ENCODE data around the gene C2orf72. TPM values are rescaled to one million over a fixed set of nuclear protein-coding genes. Genes with fewer than 3 reads are reported as not detected.

Gene C2orf72
- total and polyA plus RNA-seq, 2 donors (not counting 1 experiment from before 2014, with no cell fraction given) = not detected

- H4K20me1 ChIP-seq (ENCODE audit: control insufficient read depth, insufficient read depth, low read length, poor library complexity, severe bottlenecking) = no peaks in the 10 kb centered on the region
- no peak overlapping the region for H3K27ac Mint-ChIP-seq
- ATAC-seq (ENCODE audit: low read depth) (no peak), DNase-seq (no peak)
- ChIA-PET POLR2A (no interaction called here), CTCF (interaction anchor here (1.5 kb wide), 1 partner anchor 225 kb away, joined by 3 read pairs; no protein-coding TSS in a partner anchor)
- no peaks in the 10 kb centered on the region for H3K79me2 ChIP-seq (ENCODE audit: control insufficient read depth, insufficient read depth, low read length)
- H3K4me2 ChIP-seq (replicated peaks; ENCODE audit: low read depth, low read length, poor library complexity, severe bottlenecking) = no peak overlapping the region
- no peak overlapping the region for H3K27ac ChIP-seq (ENCODE audit: low read length in 2 of 2)
- H3K36me3 ChIP-seq (replicated peaks in 1 of 2; ENCODE audit: control extremely low read depth in 1 of 2, control insufficient read depth in 1 of 2, extremely low read depth in 1 of 2, insufficient read depth in 2 of 2, low read length in 1 of 2) = no peaks in the 10 kb centered on the region
- H3K4me3 ChIP-seq (ENCODE audit: control extremely low read depth in 1 of 5, extremely low read depth in 1 of 5, insufficient read depth in 1 of 5, low read depth in 2 of 5, low read length in 4 of 5) = no peak overlapping the region
- peaks cover 4 to 12% of the 10 kb centered on the region in 2 donors for H3K4me1 ChIP-seq (ENCODE audit: control insufficient read depth in 2 of 2, insufficient read depth in 2 of 2, low read length in 2 of 2)
- no peak overlapping the region for H3K9ac ChIP-seq (ENCODE audit: low read length)
- H3K27me3 Mint-ChIP-seq = peaks cover 23% of the 10 kb centered on the region
- TF ChIP-seq, protein P1, sequence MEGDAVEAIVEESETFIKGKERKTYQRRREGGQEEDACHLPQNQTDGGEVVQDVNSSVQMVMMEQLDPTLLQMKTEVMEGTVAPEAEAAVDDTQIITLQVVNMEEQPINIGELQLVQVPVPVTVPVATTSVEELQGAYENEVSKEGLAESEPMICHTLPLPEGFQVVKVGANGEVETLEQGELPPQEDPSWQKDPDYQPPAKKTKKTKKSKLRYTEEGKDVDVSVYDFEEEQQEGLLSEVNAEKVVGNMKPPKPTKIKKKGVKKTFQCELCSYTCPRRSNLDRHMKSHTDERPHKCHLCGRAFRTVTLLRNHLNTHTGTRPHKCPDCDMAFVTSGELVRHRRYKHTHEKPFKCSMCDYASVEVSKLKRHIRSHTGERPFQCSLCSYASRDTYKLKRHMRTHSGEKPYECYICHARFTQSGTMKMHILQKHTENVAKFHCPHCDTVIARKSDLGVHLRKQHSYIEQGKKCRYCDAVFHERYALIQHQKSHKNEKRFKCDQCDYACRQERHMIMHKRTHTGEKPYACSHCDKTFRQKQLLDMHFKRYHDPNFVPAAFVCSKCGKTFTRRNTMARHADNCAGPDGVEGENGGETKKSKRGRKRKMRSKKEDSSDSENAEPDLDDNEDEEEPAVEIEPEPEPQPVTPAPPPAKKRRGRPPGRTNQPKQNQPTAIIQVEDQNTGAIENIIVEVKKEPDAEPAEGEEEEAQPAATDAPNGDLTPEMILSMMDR (IDR thresholded peaks at IDR 0.05) = no peak
- no peak for TF ChIP-seq EZH2 (IDR thresholded peaks at IDR 0.05; ENCODE audit: borderline replicate concordance, insufficient read depth, low read depth, low read length, poor library complexity, severe bottlenecking)
- H3K4me3 Mint-ChIP-seq = no peak overlapping the region
- H3K9me3 Mint-ChIP-seq (ENCODE audit: insufficient read depth) = no peaks in the 10 kb centered on the region
- intact Hi-C loops (cut with micrococcal nuclease) = loop anchor here (10.0 kb wide), 1 partner anchor 1505 kb away; the partner anchor contains the start of genes EIF4E2 and TIGD1
- peaks cover 11% of the 10 kb centered on the region for H3K4me1 Mint-ChIP-seq
- 73% methylated on average over 4 of the region's 12 CpGs for whole genome bisulfite sequencing (ENCODE audit: insufficient coverage)
- no peak overlapping the region for H2AFZ ChIP-seq (ENCODE audit: insufficient read depth, low read depth, low read length, poor library complexity, severe bottlenecking)
- H3K27me3 ChIP-seq (replicated peaks in 1 of 4; ENCODE audit: control extremely low read depth in 1 of 4, control insufficient read depth in 3 of 4, insufficient read depth in 4 of 4, low read length in 3 of 4) = peaks cover 0 to 34% (median 4%) of the 10 kb centered on the region in 4 experiments
- H3K9me3 ChIP-seq (ENCODE audit: control extremely low read depth in 1 of 3, control insufficient read depth in 2 of 3, insufficient read depth in 1 of 3, low read length in 2 of 3) = no peaks in the 10 kb centered on the region
Observed at GRCh38 chr2:231049286-231050017, 12.1 kb downstream of the C2orf72 start.

Data from B cell (primary cell).